Suprapubic skin (tissue), 3 donors: ENCODE measurements around the gene SHC3.

Source experiments
- CTCF ChIP-seq, 2 donors: fragments of 200-600 bp in 1 of 2; fragments of 450-650 bp in 1 of 2; sonication (generic) in 1 of 2; IDR thresholded peaks; one replicate each; pipeline ENCODE4 v1.5.1; 2016 to 2019; ENCODE audit warnings: antibody characterized with exemption in 2 of 2, mild to moderate bottlenecking in 1 of 2, moderate library complexity in 1 of 2
- EP300 ChIP-seq: sonication (generic); formaldehyde crosslinking; IDR thresholded peaks from one replicate; pipeline ENCODE4 v1.6.1; 2017; ENCODE audit warnings: antibody characterized with exemption

GRCh38 chr9:89224633-89225032, 46.0 kb upstream of the SHC3 start:
- no peak for TF ChIP-seq EP300
- TF ChIP-seq CTCF (IDR thresholded peaks at IDR 0.05): no peak
